Measurements from ENCODE around the gene APOB.

The APOB gene

DNA sequence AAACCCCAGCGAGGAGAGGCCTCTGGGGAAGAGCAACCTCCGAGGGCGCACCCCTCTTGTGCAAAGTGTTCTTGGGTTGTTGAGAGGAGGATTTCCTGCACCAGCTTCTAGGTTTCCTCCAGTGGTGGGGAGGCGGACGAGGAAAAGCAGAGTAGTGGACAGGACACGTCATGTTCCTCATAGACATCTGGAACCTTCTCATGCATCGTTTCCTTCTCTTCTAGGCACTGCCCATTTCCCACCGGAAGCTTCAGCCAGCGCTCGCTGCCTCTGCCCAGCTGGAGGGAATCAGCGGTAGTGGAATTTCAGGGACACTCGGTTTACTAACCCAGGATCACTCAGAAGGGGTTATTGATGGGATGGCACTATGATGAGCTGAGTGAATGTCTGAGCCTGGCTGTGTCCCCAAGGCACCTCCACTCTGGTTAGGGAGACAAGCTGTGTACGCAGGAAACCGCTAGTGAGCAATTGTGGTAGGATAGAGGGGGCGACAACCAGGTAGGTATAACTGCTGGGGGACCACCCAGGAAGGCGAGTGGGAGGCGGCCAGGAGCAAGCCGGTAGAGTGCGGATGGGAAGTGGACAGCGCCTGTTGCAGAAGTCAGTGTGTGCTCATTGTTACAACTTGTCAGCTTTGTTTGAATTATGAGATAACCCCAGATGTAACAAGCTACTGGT, 960 bp upstream of the APOB start:
- DNase-seq, result no peak

DNA sequence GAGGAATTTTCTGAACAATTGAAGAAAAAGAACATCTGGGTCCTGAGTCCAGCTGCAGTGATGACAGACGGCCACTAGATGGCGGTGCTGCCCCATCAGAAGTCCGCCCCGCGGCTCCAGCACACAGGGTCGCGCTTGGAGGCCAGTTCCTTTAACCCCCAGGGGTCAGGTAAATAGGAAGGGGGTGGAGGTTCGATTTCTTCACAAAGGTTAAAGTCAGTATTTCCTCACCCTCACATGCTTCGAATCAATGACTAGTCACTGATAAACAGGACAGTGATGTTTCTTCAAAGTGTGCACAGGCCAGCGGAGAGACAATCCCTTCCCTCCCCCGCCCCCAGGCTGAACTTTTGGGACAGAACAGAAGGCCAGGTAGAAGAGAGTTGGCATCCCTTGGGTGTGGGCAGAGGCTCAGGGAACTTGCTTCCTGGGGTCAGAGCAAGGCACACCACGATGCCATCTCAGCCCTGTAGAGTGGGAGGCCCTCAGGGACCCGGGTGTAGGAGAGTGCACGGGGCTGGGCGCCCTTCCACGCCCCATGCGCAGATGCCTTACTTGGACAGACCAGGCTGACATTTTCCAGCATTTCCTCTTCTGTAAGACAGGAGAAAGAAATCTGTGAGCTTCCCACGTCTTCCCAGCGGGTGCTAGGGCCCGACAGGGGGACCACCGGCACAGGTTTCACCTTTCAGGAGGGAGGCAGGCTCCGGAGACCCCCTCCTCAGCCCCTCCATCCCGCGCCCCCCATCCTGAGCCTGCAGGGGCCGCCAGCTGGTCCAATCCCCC, 722 bp downstream of the APOB start:
- peak; percentile 74 for DNase-seq

DNA sequence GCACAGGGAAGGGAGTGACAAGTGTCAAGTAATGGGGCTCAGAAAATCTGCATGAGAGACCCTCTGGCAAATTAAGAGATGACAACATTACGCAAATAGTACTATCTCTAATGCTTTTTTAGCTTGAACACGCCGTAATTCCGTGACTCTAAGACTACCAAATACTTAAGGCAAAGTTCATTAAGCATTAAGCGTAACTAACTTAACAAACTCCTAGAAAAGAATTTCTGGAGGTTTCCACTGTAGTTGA, 1.2 kb downstream of the APOB start:
- DNase-seq, result no peak

DNA sequence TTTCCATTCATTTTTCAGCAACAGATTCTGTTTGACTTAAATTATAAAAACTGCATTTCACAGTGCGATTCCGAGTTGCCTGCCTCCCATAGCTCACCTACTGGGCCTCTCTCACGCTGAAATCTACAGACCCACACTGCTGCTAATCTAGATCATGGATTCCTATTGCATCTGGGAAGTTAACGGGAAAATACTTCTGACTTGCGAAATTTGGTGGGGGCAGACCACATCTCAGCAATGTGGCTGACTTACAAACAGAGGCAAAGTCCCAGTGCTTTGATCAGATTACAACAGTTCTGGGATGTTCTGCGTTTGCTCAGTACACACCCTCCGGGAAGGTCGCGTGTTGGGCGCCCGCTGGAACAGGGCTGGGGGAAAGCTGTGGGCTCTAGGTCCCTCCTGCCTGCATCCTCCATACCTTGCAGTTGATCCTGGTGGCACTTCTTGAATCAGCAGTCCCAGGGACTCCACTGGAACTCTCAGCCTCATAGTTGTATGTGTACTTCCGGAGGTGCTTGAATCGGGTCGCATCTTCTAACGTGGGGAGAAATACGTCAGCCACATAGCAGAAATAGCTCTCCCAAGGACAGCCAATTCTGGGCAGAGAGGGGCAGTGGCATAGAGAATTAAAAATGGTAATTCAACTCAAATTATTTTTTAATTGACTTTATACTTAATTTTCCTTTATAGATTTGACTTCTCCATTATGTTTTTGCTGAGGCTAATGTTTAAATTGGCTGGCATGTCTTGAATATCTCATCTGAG, 1.7 kb downstream of the APOB start:
- no peak for DNase-seq

DNA sequence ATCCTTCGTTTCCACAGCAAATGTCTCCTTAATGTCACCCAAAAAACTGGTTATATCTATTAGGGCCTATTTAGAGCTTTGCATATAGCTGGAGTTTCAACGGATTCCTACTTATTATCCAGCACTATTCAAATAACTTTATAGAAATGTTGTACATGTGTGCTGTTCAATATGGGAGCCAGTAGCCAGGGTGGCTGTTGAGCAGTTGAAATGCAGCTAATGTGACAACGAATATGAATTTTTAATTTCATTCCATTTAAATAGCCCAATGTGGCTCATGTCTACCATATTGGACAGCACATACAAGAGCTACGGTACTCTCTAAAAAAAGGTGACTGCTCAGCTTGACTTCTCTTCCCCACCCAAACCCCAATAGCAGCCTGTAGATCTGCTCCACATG, 2.4 kb downstream of the APOB start:
- DNase-seq, result no peak

DNA sequence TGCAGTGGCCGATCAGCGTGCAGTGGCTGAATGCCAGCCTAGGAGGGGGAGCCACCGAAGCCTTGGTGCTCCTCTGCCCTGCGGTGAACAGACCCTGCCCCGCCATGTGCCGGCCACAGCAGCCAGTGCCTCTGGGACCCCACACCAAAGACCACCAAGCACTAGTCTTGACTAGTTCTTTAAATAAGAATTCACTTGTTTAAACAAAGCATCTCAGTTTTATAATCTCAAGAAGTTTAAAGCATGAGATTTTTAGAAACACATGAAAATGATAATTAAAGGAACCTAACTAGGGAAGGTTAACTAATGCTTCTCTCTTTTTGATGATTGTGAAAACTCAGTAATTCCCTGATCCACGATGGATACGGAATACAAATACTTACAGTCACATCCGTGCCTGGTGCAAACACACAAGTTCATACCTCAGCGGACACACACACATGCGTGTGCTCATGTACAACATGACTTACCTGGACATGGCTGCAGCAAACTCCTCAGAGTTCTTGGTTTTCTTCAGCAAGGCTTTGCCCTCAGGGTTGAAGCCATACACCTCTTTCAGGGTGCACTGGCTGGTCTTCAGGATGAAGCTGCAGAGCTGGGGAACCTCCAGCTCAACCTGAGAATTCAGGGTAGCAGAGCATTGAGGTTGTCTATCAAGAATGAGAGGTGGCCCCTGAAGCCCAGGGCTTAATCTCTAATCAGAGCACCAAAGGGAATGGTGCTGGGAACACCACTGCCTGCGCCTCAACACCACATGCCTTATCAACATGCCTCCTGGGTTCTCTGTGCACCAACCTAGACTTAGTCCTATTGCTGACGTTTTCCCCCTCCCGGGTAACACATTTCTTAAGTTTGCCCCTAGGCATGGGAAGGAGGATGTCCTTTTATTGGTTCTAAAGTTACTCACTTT, 3.1 kb downstream of the APOB start:
- DNase-seq, result no peak

DNA sequence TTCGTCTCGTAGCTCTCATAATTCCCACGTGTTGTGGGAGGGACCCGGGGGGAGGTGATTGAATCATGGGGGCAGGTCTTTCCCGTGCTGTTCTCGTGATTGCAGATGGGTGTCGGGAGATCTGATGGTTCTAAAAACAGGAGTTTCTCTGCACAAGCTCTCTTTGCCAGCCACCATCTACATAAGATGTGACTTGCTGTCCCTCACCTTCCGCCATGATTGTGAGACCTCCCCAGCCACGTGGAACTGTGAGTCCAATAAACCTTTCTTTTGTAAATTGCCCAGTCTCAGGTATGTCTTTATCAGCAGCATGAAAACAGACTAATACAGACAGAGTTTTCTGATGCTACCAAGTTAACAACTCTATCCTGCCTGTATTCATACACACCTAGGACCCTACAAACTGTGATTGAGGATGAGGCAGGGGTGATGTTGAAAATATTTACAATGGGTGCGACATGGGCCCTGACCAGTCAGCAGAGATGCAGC, 3.9 kb downstream of the APOB start:
- no peak for DNase-seq

DNA sequence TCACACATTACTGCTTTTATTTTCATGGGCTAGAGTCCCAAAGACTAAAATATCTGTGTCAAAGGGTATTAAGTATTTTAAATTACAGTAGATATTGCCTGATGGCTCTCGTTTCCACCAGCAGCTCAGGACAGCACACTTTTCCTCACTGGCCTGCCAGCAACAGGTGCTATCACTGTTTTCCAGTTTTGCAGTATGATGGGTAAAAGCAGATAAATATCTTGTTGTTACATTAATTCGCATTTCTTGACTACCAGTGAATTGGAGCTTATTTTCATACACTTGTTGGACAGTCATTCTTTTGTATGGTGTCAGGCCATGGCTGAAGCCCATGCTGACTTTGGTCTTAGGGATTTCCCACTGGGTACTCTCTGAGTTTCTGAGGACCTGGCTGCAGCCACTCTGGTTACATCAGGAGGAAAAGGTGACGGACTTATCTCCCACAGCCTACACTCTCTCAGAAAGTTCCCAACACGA, 4.8 kb downstream of the APOB start:
- DNase-seq, result no peak

DNA sequence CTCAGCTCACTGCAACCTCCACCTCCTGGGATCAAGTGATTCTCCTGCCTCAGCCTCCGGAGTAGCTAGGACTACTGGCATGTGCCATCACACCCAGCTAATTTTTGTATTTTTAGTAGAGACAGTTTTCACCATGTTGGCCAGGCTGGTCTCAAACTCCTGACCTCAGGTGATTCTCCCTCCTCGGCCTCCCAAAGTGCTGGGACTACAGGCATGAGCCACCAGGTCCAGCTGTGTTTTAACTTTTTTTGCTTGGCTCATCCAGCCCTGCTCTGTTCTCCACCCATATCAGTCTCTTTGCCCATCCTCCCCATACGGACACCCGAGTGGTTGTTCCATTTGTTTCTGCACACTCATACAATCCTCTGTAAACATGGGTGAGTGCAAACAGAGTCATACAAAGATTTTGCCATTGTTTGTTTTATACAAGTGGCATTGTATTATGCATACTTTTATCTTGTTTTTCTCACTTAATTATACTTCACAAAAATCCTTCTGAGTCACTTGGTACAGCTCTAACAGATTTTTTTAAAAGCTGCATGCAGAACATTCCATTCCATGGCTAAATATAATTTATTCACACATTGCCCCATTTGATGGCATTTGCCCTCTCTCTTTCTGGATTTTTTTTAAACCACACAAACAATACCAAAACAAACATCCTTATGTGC, 5.3 kb downstream of the APOB start:
- no peak for DNase-seq

DNA sequence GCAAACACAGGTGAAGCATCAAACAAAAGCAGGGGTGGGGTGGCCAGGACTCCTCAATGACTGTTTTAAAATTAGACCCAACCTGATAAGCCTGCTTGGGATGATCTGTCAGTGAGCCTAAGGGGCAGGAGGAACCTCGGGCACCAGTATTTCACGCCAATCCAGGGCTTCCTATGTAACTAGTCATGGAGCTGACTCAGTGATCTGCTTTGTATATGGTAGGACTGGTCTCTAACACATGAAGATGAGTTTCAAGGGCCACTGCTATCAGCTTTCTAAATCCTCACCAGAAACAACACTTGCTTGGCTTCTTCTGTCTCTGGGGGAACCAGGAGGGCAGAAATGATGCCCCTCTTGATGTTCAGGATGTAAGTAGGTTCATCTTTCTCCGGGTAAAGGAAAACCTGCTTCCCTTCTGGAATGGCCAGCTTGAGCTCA, 6.2 kb downstream of the APOB start:
- no peak for DNase-seq

DNA sequence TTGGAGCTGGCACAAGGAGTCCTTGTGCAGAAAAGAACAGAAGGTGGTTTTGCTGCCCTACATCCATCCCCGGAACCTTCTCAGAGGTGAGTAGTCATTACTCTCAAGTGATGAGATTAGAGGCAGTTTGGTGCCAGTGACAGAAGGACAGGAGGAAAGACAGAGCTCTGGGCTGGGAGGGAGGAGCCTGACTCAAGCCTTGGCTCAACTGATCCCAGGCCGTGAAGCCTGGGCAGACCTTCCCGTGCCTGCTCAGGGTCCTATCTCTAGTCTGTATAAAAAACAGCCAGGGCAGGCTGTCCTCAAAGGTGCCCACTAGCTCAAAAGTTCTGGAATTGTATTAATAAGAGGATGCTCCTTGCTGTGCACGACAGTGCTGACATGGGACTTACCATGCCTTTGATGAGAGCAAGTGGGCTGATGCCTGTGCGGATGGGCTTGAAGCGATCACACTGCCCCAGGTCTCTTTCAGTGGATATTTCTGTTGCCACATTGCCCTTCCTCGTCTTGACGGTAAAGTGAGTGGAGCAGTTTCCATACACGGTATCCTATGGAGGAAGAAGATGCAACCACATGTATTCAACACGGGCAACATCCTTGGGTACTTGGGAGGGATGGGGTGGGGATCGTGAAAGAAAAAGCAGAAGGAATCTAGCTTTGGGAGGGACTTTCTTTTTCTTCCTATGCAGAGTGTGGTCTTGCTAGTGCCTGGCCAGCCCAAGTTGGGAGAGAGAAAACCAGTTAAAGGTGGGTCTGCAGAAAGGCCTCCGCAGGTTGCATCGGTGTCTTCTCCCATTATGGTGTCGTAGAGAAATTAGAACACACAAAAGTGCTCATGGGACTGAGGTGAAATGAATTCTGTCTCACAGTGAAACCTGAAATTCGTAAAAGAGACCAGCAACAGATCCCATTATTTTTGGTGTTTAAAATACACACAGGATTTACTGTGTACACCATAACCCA, 6.9 kb downstream of the APOB start:
- DNase-seq, result no peak

DNA sequence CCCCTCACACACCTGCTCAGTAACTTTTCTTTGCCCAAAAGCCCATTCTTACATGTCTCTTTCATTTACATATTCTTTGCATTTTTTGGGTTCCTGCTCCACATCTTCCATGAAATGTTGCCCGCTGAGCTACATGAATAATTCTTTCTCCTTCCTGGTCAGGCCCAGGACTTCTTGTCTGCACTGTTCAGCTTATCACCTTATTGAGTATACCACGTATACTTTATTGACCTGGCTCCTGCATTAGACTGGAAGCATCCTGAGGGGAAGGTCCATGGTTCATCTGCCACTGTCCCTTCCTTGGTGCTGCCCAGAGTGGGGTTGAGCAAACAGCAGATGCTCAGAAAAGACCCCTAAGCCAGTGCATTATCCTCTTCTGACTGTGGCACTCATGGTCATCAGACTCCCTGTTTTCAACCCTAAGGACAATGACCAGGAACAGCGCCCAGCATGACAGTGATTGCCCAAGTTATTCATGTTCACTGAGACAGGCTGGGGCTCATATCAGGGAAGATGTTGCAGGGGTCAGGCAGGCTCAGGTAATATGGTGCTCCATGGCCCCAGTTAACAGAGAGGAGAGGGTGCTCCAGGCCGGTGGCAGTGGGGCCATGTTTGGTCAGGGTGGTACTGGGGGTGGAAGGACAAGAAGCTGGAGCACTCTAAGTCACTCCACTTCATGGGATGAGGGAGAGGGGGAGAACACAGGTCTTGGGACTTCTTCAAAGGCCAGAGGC, 7.7 kb downstream of the APOB start:
- no peak for DNase-seq

DNA sequence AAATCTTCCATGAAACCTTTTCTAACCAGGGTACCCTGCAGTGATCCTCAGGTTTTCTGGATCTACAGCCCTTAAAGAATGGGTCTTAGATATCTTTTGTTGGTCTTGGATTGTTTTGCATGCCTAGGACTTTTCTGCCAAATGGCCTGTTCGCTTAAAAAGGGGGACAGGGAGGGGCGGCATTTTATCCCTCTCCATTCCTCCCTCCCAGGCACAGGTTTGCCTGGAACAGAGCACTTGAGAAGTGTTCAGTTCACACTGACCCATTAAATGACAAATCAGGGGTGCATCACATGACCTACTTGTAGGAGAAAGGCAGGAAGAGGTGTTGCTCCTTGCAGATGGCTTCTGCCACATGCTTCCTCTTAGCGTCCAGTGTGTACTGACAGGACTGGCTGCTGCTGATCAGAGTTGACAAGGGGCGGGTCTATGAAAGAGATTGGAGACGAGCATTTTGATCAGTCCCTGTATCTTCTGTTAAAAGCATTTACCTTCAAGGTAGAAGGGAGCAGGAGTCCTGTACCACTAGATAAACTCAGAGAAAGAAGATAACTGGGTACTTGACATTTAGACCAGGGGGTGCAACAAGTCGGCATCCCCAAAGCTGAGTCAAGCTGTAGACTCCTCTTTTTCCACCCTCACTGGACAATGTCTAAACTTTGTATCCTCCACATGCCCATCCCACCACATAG, 8.4 kb downstream of the APOB start:
- DNase-seq, result no peak

DNA sequence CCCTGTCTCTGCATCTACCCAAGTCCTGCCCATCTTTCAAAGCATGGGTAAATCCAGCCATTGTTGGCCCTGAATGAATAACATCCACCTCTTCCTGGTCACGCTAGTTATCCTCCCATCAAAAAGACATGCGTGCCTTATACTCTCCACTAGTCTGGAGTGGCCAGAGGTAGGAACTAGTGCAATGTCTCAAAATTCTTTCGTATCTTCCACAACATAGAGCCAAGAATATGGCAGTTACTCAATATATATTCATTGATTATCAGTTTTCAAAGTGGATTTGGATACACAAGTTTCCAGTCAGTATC, 8.9 kb downstream of the APOB start:
- no peak for DNase-seq

DNA sequence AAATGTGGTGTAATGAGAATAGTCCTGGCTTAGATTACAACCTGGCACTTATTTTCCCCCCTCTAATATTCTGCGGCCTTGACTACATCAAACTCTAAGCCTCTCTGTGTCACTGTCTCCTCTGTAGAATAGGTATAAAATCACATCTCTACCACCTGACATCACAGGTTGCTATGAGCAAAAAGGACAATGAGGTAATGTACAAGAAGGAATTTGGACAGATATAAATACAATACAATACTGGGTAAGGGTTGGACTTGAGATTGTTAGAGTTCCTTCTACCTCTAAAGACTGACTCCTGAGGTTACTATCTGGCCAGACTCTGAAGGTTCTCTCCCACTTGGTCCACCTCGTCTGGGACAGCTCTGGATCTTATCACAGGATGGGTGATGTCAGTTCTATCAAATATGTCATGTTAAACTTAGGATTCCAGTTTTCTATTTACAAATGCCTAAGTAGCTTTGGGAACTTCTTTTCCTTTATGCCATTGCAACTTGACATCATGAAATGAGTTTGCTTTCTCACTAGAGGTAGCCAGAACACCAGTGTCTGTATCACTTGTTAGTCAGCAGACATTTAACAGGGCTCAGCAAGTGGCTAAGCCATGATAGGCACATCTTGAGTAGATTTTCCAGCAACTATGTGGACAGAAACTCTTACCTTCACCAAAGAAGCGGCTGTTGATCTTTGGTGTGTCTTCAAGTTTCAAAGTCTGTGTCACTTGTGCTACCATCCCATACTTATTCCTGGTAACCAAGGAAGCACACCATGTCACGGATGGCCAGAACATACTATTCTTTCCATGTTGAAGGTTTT, 9.5 kb downstream of the APOB start:
- DNase-seq, result no peak

DNA sequence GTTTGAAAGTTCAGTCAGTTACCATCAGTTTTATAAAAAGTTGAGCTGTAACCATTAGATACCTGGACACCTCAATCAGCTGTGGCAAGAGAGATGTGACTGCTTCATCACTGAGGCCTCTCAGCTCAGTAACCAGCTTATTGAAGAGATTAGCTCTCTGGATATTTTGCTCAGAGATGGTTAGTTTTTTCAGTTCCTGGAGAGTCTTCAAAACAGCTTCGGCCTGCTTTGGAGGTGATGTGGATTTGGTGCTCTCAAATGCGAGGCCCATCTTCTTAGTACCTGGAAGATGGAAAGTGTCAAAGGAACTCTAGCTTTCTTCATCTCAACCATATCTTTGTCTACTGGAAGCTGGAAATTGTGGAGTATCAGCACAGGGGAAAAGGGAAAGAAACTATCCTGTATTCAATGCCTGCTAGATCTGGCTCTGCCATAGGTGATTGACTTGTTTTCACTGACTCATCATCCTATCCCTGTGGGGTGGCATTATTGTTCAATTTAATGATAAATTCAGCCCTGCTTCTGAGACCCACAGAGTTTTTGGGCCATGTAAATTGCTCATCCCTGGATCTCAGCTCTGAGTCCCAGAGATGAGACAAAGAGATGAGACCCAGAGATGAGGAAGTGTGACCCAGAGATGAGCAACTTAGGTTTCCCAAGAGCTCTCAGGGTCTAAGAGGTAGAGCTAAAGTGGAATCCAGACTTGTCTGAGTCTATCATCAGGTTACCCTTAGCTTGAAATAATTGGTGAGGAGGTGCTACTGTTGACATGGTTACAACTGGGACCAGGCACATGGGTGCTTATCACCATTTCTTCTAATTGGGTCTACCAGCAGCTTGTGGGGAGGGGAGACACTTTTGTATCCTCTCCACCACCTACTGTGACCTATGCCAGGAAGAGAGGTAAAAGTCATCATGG, 10.4 kb downstream of the APOB start:
- DNase-seq, result no peak

DNA sequence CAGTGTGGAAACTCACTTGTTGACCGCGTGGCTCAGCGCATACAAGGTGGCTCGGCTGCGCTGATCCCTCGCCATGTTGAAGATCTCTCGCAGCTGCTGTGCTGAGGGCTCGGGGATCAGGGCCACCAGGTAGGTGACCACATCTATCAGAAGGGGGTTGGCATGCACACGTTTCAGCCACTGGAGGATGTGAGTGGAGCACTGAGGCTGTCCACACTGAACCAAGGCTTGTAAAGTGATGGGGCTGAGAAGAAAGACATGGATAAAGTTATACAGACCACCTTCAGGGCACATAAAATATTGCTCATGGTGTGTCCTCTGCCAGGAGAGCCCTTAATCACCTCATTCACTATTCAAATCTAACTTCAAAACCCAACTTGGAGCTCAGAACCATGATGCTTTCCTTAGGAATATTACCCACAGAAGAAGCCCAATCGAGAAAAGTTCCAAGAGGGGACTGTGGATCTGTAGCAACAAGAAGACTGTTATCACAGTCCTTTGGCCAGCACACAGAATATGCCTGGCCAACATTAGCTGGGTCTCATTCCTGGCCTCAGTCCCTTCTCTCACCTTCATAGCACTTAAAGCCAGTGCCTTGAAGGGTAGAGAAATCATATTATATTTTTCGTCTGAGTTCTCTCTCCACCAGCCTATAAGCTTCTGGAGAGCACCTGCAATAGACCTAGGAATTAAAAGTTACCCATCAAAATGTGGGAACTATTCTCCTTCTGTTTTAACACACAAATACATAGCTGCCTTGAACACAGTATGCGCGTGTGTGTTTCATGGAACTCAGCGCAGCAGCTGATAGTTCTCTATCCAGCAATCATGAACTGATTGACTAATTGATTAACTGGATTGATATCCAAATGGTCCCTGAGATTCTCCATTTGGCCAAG, 11.3 kb downstream of the APOB start:
- DNase-seq, result no peak

Data from right hindlimb (tissue), 1 donor.